HG02571 (cell line): ENCODE measurements around the gene DCLK1.

Source experiments
- ATAC-seq: cut with Tn5 transposase; IDR thresholded peaks from one replicate; pipeline ENCODE4 v1.9.1; 2021; ENCODE audit warnings: mild to moderate bottlenecking, moderate library complexity; ENCODE audit not compliant: unreplicated experiment

Gene DCLK1

DNA sequence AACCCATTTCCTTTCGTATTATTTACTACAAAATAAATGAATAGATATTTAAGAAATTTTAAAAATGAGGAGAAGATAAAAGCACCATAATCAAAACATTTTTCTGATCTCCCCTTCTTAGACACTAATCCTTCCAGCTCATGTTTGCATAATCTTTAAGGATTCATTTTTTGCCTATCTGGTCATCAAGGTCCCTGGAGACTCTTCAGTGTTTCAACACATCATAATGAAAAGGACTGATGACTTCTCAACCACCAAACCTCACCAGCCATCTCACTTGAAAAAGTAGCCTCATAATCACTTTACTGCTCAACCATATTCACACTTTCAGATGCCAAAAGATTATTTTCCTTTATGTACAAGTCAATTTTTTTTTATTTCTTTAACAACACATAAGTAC lies 80.1 kb downstream of the DCLK1 start:
- no peak for ATAC-seq

DNA sequence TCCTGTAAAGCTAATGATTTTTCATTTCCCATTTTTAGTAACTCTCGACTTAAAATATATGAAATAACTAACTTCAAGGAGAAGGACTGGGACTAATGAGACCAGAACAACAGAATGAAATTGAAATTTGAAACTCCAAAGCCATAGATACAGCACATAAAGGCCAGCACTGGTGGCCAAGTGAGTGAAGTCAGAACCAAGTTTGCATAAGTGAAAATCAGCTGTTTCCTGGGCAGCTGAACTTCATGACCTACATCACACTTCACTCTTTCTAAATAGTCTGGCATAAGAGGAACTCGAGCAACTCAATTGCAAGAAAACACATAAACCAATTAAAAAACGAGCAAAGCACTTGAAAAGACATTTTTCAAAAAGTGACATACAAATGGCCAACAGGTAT lies 84.5 kb downstream of the DCLK1 start:
- peak; percentile 66 for ATAC-seq

DNA sequence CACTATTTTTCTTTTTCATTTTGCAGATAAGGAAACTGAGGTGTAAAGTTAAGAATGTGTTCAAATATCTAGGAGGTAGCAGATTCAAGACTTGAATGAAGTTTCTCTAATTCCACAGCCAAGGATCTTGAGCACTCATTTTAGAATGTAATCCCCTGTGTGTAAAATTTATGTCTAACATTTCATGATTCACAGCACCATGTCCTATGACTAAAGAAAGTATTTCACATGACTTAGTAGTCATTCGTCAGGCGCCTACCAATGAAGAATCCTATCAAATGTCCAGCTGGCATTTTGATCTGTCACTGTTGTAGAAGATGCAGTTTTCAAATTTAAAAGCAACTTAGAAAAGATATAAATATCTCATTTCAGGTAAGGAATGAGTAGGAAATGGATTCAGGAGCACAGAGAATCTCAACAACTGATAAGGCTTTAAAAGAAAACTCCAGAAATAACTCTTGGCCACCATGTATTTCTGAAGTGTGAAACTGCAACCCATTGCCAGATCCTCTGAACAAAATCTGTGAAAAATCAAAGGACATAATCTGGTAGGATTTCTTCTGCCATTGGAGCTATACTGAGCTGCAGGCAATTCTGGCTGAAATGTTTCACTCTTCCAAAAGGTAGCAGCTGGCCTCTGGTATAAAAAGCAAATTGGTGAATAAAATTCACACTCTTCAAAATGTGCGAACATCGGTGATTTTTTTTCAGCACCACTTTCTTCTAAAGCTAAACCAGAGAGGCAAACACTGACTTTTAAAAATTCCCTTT lies 92.2 kb downstream of the DCLK1 start:
- ATAC-seq, result no peak

DNA sequence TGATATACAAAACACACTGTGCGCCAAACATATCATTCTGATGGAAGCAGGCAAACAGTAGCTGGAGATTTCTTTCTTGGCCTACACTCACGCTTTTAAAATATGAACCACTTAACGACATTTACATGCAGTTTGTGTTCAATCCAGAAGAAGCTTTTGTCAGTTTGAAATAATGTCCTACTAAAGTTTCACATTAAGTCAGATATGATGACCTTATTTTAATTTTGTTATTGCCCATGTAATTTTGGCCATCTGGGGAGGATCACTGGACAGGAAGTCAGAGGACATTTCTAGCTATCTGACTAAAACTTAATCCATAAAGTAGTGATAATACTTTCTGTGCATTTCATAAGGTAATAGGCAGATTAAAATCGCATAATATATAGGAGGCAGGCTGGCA lies 98.1 kb downstream of the DCLK1 start:
- ATAC-seq, result no peak

DNA sequence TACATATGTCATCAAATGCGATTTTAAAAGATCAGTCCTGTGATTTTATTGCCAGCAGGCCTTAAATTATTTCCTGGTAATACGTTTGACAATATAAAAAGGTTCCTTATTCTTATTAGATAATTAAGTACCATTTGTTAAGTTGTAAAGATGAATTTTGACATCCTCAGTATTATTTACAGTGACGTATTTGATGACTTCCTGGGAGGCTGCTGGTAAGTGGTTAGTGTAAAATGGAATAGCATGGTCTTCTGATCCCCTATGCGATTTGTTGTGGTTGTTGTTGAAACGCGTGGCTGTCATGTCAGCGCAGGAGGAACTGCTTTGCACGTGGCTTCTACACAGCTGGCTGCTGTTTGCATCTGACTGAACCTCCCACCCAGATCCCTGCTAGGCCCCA lies 99.7 kb downstream of the DCLK1 start:
- no peak for ATAC-seq

DNA sequence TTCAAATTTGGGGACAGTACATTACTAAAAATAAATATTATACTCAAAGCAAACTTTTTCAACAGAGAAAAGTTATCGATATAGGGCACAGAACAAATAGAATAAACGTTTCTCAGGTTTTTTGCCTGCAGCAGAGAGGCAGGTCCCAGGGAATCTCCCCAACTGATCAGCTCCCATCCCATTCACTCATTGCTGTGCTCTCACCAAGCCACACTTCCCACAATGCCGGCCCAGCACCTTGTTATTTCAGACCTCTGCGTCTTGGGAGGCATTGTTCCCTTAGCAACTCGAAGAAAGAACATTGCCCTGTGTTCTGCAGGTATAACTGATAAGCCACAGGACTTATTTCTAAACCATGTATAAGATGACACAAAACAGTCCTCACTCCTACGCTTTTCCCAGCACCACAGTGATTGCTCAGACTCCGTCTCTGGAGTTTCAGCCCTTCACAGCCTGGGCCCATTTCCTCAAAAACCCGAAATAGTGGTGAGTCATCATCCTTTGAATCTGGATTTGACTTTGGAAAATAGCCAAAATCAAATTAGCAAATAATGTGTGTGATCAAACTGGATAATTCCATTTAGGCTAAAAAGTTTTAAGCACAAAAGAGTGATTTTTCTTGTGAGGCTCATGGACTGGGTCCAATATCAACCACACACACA lies 100.4 kb downstream of the DCLK1 start:
- ATAC-seq, result no peak

DNA sequence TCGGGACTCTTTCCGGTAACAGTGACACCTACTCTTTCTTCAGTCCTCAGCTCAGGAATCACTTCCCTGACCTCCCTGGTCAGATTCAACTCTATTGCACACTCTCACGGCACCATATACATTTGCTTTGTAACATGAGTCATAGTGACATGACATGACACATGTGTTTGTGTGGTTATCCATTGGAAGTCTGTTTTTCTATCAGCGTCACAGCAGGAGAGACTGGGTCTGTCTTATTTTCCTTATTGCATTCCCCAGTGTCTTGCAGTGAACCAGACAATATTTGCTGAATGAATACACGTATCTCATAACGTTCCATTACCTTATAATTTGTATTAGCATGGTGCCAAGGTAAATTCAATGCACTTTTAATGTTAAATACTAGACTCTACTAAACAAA lies 102.0 kb downstream of the DCLK1 start:
- no peak for ATAC-seq

DNA sequence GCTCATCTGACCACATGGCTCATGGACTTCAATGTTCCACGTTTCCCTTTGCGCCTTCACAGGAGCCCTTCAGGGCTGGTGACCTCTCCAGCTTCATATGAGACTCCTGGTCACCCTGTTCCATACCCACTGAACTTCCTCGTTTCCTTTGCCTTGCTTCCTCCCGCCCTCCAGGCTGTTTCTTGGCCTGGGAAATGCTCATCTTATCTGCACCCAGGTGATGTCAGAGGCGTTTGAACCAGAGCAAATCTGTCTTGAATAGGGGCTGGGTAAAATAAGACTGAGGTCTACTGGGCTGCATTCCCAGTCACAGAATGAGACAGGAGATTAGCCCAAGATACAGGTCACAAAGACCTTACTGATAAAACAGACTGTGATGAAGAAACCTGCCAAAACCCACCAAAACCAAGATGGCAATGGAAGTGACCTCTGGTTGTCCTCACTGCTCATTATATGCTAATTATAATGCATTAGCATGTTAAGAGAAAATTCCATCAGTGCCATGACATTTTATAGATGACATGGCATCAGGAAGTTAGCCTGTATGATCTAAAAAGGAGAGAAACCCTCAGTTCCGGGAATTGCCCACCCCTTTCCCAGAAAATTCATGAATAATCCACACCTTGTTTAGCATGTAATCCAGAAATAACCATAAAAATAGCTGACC lies 102.7 kb downstream of the DCLK1 start:
- no peak for ATAC-seq

DNA sequence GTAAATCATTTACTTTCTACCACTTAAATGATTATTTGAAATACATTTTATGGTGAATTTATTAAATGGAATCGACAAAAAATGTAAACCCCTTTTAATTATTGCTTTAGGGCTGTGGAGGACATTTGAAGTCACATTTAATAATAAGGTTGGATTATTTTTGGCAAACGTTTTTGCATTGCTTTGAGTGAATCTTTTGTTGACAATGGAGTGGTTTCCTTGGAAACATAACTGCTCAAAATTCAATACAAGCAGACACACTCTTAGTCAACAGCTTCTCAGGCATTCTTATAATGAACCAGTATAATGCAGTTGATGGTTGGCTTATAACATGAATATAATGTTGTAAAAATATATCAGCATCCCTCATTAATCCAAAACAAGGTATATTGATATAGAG lies 104.7 kb downstream of the DCLK1 start:
- no peak for ATAC-seq

DNA sequence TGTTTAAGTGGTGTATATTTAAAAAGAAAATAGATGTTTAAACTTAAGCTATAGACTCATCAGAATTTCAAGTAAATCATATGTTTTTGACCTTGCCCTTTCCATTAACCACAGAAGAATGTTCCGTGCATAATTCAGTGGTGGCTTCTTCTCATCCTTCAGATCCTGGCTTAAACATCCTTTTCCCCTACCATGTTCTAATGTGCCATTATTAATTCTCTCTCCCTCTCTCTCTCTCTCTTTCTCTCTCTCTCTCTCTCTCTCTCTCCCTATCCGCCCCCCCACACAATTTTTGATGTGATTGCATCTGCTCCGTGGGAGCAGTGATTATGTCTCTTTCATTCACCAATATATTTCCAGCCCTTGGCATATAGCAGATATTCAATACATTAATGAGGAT lies 116.4 kb downstream of the DCLK1 start:
- ATAC-seq, result no peak

DNA sequence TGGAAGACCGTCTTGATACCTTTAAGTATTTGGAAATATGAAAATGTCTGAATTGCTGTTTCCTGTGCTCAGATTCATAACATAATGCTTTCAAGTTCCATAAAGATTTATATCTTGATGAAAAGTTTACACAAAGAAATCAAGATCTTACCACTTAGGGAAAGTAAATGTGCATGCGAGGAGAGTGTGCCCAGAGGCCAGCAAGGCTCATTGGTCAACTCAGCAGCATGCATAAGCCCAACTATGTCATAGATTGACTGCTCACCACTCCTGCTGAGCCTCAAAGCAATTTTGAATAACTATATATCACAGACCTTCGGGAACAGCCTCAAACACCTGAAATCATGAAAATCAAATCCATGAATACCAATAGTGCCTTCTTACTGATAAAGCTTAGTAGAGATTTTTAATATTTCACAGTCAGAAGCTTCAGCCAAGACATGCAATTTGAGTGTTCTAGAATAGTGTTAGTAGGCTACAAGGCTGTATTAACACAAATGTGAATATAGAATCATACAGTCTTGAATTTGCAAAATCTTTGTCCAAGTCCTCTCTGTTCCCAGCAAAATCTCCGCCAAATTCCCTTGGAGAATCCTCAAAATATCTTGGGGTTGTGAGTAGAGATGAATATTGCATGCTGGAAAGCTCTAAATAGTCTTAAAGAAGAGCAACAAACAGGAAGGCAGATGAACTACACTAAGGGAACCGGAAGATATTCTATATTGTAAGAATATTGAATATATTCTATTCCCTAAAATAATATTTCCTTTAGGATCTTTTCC lies 124.1 kb downstream of the DCLK1 start:
- ATAC-seq, result no peak

DNA sequence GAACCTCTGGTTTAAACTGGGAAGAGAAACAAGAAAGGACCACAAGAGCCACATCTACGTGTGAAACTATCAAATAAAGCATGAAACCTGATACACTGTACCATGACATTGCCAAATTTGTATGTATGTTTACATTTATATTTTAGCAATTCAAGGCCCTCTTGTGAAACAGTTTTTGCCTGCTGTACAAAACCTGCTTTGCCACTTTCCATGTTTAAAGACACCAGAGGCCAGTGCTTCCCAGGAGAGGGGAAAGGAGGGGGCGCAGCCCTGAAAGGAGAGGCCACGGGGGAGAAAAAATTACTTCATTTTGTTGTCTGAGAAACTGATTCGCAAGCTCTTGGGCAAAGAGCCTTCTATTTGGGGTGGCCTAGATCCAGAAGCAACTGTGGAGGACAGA lies 124.8 kb downstream of the DCLK1 start:
- no peak for ATAC-seq

DNA sequence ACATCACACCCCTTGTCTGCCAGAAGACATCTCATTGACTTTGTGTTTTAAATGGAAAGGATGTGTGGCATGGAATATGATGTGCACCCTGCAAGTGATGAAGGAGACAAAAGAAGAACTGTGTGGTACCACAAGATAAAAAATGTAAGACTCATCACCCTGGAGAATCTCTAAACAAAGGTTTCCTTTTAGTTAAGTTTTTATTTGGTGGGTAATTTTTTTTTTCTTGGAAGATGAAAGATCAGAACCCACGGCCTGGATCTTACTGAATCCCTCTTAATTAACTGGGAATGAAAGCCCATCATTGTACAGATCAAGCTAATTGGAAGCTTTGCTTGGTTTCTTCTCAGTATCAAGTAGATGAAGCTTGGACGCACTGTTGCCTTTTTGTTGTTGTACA lies 129.6 kb downstream of the DCLK1 start:
- ATAC-seq, result no peak

DNA sequence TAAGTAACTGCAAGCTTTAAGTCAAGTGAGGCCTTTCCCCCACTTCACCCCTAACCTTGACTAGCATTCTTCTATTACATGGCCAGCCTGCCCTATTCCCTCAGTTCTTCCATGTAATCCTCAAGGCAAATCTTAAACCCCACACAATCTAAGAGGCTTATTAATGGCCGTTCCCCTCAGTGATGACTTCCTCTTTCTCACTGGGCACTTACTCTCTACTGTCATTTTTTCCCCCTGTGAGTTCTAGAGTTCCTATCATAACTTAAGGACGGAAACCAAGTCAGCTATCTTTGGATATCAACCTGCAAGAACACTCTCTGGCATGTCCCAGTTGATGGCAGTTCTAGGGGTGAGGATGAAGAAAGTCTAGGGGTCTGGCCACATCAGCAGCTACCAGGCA lies 131.2 kb downstream of the DCLK1 start:
- ATAC-seq, result no peak

DNA sequence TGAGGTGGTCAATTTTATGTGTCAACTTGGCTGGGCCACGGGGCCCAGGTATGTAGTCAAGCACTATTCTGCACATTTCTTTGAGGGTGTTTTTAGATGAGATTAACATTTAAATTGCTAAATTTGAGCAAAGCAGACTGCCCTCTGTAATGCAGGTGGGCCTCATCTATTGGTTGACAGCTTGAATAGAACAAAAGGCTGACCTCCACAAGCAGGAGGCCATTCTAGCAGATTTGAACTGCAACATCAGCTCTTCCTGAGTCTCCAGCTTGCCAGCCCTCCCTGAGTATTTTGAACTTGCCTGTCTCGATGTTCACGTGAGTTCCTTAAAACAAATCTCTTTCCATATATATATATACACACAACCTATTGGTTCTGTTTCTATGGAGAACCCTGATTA lies 134.8 kb downstream of the DCLK1 start:
- ATAC-seq, result no peak

DNA sequence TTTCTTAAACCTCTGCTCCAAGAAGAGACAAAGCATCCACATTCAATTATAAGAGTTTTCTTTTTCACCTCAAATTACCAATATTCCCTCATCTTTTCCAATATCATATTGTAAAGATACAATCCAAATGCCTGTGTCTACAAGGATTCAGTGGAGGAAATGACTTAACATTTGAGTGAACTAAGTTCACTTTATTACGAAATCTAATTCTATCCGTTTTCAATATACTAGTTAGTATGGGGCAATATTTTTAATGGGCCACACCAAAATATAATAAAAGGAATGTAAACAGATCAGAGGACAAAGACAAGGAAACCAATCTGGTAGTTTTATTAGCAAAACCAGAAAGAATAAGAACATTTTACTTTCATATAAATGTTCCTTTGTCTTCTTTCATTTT lies 136.0 kb downstream of the DCLK1 start:
- no peak for ATAC-seq

DNA sequence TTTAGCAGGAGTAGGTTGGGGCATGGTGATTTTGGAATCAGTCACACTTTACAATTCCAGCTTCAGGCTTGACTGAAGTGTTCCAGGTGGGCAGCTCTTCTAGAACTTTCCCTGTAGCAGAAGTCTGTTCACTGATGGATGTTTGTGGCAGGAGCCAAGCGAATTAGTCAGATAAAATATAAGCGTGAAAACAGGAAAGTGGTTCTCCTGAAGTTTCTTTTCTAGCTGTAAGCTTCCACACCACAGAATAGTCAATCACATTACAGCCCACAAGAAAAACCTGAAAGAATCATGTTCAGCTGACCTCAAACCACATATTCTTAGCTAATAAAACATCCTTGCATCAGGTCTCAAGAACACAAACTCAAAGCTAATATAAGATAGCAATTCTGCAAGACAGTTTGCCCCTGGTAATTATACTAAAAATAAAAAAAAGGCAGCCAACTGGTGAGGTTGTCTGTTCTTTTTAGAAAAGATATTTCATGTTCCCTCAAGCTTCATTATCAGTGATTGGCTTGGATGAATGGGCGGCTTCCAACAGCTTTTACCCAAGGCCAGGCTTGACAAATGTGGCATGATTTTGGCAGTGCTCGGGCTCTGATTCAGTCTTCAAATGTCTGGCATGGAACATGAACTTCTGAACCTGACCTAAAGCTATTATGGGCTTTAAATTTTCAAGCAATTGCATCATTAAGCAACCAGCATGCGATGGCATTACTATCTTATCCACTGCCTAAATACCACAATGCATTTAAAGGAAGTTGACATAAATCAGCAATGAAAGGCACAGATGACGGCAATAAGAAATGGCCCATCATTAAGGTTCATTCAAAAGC lies 136.8 kb downstream of the DCLK1 start:
- no peak for ATAC-seq

DNA sequence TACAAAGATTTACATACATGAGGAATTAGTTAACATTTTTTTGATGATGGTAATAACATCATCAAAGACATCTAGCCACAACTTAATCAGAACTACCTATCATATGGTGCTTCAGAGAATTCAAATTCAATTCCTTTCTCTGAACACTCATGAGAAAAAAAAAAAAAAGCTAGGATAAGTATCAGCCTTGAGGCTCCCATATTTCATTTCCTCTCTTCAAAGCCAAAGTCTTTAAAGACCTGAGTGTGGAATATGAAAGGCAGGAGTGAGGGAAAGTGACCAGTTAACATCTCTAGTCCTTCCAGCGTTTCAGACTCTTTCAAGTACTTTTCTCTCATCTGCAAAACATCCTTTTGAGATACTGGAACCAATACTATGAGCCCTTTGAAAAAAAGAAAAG lies 137.5 kb downstream of the DCLK1 start:
- ATAC-seq, result no peak

DNA sequence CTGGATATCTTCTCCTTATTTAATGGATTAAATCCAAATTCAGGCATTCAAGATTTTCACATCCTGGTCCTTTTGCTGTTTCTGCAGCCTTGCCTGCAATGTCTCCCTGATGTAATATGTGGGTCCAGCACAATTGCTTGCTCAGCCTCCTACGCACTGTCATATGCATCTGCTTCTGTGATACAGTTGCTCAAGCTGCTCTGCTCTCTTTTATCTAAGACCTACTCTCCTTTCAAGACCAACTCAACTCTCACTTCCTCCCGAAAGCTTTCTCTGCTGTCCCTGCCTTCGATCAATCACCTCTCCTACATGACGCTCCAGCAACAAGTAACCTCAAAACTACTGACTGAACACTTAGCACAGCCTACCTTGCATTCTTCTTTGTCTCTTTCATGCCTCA lies 138.2 kb downstream of the DCLK1 start:
- no peak for ATAC-seq

DNA sequence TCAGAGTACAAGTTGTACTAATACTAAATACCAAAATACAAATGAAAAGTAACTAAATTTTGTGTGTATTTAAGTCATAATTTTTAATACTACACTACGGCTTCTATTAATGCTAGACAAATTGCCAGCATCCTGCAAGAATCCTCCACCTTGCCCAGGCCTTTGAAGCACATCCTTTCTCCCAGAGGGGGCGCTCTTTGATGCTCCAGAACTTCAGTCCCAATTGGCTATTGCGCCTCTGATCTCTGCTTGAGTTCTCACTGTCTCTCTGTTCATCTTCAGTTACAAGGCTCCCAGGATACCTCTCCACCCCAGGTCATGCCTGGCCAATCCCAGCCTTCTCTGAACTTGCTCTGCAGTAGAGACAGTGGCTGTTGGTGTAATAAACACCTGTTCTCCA lies 141.0 kb downstream of the DCLK1 start:
- no peak for ATAC-seq

DNA sequence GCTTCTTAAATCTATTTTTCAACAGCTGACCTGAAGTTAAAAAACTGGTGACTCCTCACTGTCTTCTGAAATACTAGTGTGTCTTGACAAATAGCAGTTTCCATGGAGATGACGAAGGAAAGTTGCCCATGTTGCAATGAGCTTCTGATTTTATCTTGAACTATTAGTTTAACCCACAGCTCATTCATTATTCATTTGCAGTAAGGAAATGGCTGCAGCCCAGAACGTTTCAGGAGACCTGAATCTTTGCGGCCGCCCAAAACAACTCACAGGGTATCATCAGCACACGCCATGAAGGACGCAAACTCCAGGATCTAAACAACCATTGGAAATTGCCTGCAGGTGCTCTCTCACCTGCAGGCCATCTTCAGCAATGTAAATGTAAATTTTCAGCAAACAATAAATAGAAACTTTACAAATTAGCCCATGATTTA lies 142.5 kb downstream of the DCLK1 start:
- ATAC-seq, result no peak
